Vein endothelial cell (primary cell): Measurements from ENCODE around the gene OTUB1. TPM values are rescaled to one million over a fixed set of nuclear protein-coding genes. Genes with fewer than 3 reads are reported as not detected.

ENCODE experiments used
- small RNA-seq: library from RNA; depleted of rRNA; stranded (forward); fragments of <200 nt; gene quantifications from one replicate; pipeline ENCODE3, GENCODE V24; 2012
- total RNA-seq: library from RNA; depleted of rRNA; stranded (reverse); fragments of >200 nt; gene quantifications from 2 replicates; pipeline ENCODE4 v1.2.3, GENCODE V29; 2012

The OTUB1 gene
- total RNA-seq: 54.1 and 64.0 TPM in 2 replicates

DNA sequence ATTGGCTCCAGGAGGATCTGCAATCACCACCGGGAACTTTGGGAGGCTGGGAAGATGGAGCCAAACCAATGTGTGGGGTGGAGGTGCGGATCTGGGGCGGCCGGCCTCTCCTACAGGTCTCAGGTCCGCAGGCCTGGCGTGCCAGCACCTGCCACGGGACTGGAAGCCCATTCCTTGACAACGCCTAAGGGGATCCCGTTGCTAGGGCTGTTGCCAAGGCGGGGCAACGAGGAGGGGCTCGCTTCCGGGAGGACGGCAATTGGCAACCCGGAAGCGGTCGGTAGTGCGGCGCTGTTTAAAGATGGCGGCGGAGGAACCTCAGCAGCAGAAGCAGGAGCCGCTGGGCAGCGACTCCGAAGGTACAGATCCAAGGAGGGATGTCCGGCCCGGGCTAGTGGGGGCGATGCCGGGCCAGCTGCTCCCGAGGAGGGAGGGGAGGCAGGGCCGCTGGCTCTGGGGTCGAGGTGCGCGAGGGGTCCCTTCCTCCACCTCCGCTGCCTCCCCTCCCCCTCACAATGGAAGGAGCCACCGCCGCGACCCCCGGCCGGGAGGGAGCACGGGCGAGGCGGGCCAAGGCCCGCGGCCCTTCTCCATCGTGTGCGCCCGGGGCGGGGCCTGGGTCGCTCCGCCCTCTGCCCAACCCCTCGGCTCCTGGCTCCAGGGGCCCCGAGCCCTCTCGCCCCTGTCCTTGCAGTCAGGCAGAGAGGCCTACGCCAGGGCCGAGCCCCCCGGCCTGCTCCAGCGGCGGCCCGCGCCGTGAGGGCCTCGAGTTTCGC lies at the start of gene OTUB1:
Gene OTUB1, plus strand, starts transcription at position 283 of the 776 bp plus-strand sequence. Its CDS starts 19 bp downstream, at position 302.

DNA sequence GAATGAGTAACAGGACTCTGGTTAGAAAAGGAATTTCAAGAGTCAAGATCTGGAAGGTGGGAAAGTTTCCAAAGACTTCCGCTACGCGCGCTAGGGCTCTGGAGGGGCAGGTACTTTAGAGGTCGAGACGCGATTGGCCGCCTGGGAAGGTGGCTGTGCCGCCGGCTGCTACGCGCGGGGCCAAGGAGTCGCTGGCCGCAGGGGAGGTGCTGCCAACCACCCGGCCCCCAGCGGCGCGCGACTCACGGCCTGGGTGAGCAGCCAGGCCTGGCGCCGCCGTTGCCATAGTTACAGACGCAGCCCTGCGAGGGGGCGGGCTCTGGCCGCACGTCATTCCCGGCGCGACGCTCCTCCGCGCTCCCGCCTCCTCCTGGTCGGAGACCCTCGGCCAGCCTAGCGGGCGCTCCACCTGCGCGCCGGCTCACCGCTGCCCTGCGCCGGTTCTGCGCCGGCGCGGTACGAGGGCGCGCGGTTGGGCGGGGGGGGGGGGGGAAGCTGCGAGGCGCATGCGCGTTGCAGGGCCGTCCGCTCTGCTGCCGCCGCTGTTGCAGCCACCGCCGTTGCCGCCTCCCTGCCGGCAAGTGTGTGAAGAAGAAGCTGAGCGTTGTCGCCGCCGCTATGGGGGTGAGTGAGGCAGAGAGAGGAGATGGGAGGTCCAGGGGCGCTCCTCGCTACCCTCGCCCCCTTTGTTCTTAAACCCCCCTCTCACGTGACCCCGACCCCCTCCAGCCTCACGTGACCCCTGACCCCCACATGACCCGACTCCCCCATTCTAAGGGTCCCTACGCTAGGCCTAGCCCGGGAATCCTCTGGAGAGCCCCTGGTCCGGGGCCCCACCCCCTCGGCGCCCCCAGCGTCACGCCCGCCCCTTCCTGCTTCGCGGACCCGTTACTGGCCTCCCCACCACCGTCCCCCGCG lies 47.5 kb upstream of the OTUB1 start, which contains the start of gene NAA40:
Gene NAA40, plus strand, starts transcription at position 524 of the 918 bp plus-strand sequence. Its CDS starts 95 bp downstream, at position 619.

DNA sequence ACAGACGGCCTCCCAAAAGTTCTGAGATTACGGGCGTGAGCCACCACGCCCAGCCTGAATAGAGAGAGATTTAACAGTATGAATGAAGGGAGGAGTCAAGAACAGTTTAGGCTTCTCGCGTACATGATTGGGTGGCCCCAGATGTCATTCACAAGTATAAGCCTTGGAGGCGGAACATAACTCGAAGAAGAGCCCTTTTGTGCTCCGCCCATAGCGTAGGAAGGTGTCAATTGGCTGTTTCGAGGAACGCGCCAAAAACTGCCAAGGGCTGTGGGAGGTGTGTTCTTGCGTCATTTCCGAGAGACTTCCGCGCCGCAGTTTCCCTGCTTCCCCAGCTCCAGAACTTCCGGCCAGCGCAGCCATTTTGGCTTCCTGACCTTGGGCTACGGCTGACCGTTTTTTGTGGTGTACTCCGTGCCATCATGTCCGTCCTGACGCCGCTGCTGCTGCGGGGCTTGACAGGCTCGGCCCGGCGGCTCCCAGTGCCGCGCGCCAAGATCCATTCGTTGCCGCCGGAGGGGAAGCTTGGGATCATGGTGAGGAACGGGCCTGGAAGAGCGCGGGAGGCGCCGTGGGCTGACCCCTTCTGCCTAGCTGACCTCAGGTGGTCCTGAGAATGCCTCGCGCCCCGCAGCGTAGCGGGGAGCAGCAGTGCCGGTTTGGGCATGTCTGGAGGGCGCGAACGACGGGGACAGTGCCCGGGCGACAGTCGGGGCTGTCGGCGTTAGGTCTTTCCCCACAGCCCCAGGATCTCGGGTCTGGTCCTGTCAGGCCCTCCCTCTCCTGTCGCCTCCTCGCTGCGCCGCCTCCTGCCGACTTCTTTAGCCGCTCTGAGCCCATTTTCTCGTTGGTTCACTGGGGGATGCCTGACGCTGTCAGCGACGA lies 11.7 kb upstream of the OTUB1 start, which contains the start of gene COX8A:
Gene COX8A, plus strand, starts transcription at position 362 of the 885 bp plus-strand sequence. Its CDS starts 61 bp downstream, at position 423.

GRCh38 chr11:64035576-64035975 lies 49.3 kb downstream of the OTUB1 start, which contains the start of gene FLRT1:
TSS of gene FLRT1 (plus strand) at chr11:64035931. CDS start at chr11:64116268, 80,337 bp downstream.

Small RNAs within 50 kb of the gene (small RNA-seq; reads per million reads assigned to genes)
- 0.13 reads per million for gene RNU6-45P

Other genes with a start within 250 kb of the OTUB1 start
- gene ZFTA, start 217.7 kb upstream of the OTUB1 start, total RNA-seq: 24.7 and 25.2 TPM in 2 replicates
- gene SPINDOC, start 173.0 kb upstream of the OTUB1 start, total RNA-seq: 27.4 and 28.8 TPM in 2 replicates
- gene MARK2, start 147.3 kb upstream of the OTUB1 start, total RNA-seq: 23.2 and 25.9 TPM in 2 replicates
- 0.29 and 0.98 TPM in 2 replicates for gene RCOR2, start 69.3 kb upstream of the OTUB1 start, total RNA-seq
- 22.9 and 26.5 TPM in 2 replicates for gene NAA40, start 47.4 kb upstream of the OTUB1 start, total RNA-seq
- gene COX8A, start 11.8 kb upstream of the OTUB1 start, total RNA-seq: 226 and 245 TPM in 2 replicates
- not detected in 2 replicates for gene FLRT1, start 49.5 kb downstream of the OTUB1 start, total RNA-seq
- 17.0 and 37.6 TPM in 2 replicates for gene MACROD1, start 179.7 kb downstream of the OTUB1 start, total RNA-seq
- 212 and 271 TPM in 2 replicates for gene STIP1, start 199.7 kb downstream of the OTUB1 start, total RNA-seq
- gene FERMT3, start 220.3 kb downstream of the OTUB1 start, total RNA-seq: 33.1 and 47.7 TPM in 2 replicates
- gene TRPT1, start 239.7 kb downstream of the OTUB1 start, total RNA-seq: 29.9 and 43.1 TPM in 2 replicates
- 35.3 and 43.1 TPM in 2 replicates for gene NUDT22, start 239.8 kb downstream of the OTUB1 start, total RNA-seq
- 9.4 and 18.3 TPM in 2 replicates for gene DNAJC4, start 244.1 kb downstream of the OTUB1 start, total RNA-seq
- gene VEGFB, start 248.1 kb downstream of the OTUB1 start, total RNA-seq: 12.5 and 23.2 TPM in 2 replicates